Panc1 (cell line): ENCODE measurements around the gene CREB3L1. TPM values are rescaled to one million over a fixed set of nuclear protein-coding genes. Genes with fewer than 3 reads are reported as not detected.

Experiments used
- ATAC-seq: fragments of 200-7000 bp; cut with Tn5 transposase; 2 replicates; pipeline ENCODE4 v1.9.1; 2020; ENCODE audit warnings: mild to moderate bottlenecking, moderate library complexity
- BruUV-seq: library from RNA; stranded (reverse); fragments of 400-500 nt; replicated peaks from 2 replicates; lab custom pipeline; 2021; lab: Mats Ljungman, UMichigan
- CTCF ChIA-PET: fragments of 300-600 bp; sonication (Branson Sonifier 250); formaldehyde crosslinking; loops from one replicate; lab custom pipeline; 2022; ENCODE audit warnings: antibody characterized with exemption; lab: Charles Lee
- POLR2A ChIA-PET: fragments of 300-600 bp; sonication (Branson Sonifier 250); formaldehyde crosslinking; loops from one replicate; lab custom pipeline; 2022; ENCODE audit warnings: antibody characterized with exemption; lab: Charles Lee
- DNase-seq: peaks from one replicate; pipeline ENCODE4 v3.0.0-alpha.2; 2010; ENCODE audit warnings: low read depth, low spot score
- H3K27ac ChIP-seq: 2 replicates; pipeline ENCODE4 v1.5.1; 2011; ENCODE audit warnings: mild to moderate bottlenecking, low read length, inconsistent platforms
- H3K27me3 ChIP-seq: fragments of 200-500 bp; sonication (Bioruptor generic); 2 replicates; pipeline ENCODE4 v1.6.0; 2014; ENCODE audit warnings: low read length, inconsistent platforms; ENCODE audit not compliant: control insufficient read depth, insufficient read depth
- H3K36me3 ChIP-seq: fragments of 200-500 bp; sonication (Bioruptor generic); 2 replicates; pipeline ENCODE4 v1.5.1; 2014; ENCODE audit warnings: inconsistent platforms, mild to moderate bottlenecking, low read length, moderate library complexity; ENCODE audit not compliant: control insufficient read depth, insufficient read depth
- H3K4me1 ChIP-seq: 2 replicates; pipeline ENCODE4 v1.5.1; 2011; ENCODE audit warnings: inconsistent platforms, mild to moderate bottlenecking, low read length, moderate library complexity; ENCODE audit not compliant: control insufficient read depth, insufficient read depth
- H3K4me3 ChIP-seq, 2 experiments: 2 replicates each; pipeline ENCODE4 v1.5.1; 2011 to 2012; ENCODE audit warnings: low read depth in 2 of 2, low read length in 2 of 2, mild to moderate bottlenecking in 2 of 2, inconsistent platforms in 1 of 2, moderate library complexity in 1 of 2
- H3K9me3 ChIP-seq: fragments of 200-500 bp; sonication (Bioruptor generic); 2 replicates; pipeline ENCODE4 v1.5.1; 2014; ENCODE audit warnings: low read depth, mild to moderate bottlenecking, inconsistent platforms, low read length, moderate library complexity; ENCODE audit not compliant: control insufficient read depth, insufficient read depth
- POLR2AphosphoS5 ChIP-seq: IDR thresholded peaks from 2 replicates; pipeline ENCODE4 v1.6.1; 2012; ENCODE audit warnings: mild to moderate bottlenecking, low read depth, low read length, moderate library complexity
- SIN3A ChIP-seq: IDR thresholded peaks from 2 replicates; pipeline ENCODE4 v1.6.1; 2012; ENCODE audit warnings: low read depth, mild to moderate bottlenecking, low read length, moderate library complexity, borderline replicate concordance; ENCODE audit not compliant: insufficient read depth
- TCF7L2 ChIP-seq: IDR thresholded peaks from 2 replicates; pipeline ENCODE4 v1.6.1; 2011; ENCODE audit warnings: mild to moderate bottlenecking, low read depth, low read length, inconsistent platforms
- in situ Hi-C: cut with HindIII; loops from 2 replicates; pipeline ENCODE4 v1.10.0; 2016; ENCODE audit warnings: low sequenced_read_pairs, low pct_unique_long_range_greater_than_20kb
- intact Hi-C: fragments of 100-400 bp; cut with micrococcal nuclease; formaldehyde crosslinking; loops from one replicate; pipeline ENCODE4 v1.10.0; 2022; ENCODE audit not compliant: unreplicated experiment
- total RNA-seq: library from RNA; stranded (reverse); gene quantifications from one replicate; pipeline ENCODE4 v1.2.1, GENCODE V29; 2021; ENCODE audit not compliant: unreplicated experiment
- TF ChIP-seq, protein P1 (sequence below), 2 experiments: IDR thresholded peaks; 2 replicates each; pipeline ENCODE4 v1.6.1; 2011 to 2012; ENCODE audit warnings: low read depth in 2 of 2, control low read depth in 1 of 2, low read length in 1 of 2, mild to moderate bottlenecking in 1 of 2, moderate library complexity in 1 of 2; ENCODE audit not compliant: insufficient read depth in 1 of 2
- TF ChIP-seq, protein P2 (sequence below): fragments of 450-650 bp; IDR thresholded peaks from 2 replicates; pipeline ENCODE4 v1.5.1; 2017; ENCODE audit warnings: mild to moderate bottlenecking

CREB3L1 gene
- total RNA-seq, 1 experiment from 2014 or later, result 35.6 TPM

DNA sequence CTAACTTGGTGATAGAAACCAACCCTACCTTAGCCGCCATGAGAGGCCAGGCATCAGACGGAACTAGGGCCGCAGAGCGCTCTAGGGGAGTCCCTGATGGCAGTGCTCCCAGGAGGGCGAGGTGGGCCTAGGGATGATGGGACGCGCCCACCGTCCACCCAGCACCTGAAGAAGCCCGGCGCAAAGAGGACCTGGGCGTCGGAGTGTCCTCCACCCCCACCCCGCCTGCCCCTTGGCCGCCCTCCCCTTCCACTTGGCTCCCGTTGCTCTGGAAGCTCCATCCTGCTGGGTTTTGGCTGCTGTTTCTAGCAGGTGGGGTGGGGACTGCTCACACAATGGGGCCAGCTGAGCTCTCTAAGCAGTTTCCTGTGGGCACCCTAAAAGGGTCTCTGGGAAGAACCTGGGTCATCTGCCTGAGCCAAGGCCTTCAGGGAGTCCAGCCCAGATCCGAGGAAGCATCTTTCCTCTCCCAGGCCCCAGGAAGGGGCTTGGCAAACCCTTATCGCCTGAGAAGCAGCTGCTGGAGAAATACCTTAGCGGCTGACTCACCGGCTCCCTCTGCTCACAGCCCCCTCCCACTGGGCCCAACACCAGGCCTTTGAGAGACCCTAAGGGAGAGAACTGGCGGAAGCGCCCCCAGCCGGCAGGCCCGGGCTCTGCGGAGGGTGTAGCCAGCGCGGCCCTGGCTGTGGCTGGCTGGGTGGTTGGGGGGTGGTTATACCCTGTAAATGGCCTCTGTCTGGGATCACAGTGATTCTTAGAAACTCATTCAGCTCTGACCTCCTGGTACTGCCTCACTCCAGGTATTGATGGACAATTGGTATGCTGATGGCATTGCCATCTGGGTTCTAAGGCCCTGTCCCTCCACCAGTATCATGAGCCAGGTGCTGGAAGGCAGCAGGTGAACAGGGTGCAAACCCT, 19.3 kb downstream of the CREB3L1 start:
- no peaks in the 10 kb centered on the region for H3K9me3 ChIP-seq
- no peaks in the 10 kb centered on the region for H3K36me3 ChIP-seq
- BruUV-seq, result no TSS peak
- H3K4me3 ChIP-seq, result no peak overlapping the region
- in situ Hi-C loops, result no loop called here
- TF ChIP-seq, protein P1, sequence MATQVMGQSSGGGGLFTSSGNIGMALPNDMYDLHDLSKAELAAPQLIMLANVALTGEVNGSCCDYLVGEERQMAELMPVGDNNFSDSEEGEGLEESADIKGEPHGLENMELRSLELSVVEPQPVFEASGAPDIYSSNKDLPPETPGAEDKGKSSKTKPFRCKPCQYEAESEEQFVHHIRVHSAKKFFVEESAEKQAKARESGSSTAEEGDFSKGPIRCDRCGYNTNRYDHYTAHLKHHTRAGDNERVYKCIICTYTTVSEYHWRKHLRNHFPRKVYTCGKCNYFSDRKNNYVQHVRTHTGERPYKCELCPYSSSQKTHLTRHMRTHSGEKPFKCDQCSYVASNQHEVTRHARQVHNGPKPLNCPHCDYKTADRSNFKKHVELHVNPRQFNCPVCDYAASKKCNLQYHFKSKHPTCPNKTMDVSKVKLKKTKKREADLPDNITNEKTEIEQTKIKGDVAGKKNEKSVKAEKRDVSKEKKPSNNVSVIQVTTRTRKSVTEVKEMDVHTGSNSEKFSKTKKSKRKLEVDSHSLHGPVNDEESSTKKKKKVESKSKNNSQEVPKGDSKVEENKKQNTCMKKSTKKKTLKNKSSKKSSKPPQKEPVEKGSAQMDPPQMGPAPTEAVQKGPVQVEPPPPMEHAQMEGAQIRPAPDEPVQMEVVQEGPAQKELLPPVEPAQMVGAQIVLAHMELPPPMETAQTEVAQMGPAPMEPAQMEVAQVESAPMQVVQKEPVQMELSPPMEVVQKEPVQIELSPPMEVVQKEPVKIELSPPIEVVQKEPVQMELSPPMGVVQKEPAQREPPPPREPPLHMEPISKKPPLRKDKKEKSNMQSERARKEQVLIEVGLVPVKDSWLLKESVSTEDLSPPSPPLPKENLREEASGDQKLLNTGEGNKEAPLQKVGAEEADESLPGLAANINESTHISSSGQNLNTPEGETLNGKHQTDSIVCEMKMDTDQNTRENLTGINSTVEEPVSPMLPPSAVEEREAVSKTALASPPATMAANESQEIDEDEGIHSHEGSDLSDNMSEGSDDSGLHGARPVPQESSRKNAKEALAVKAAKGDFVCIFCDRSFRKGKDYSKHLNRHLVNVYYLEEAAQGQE (IDR thresholded peaks at IDR 0.05; ENCODE audit: insufficient read depth in 1 of 2, low read depth in 2 of 2, low read length in 1 of 2), result no peak
- TF ChIP-seq TCF7L2 (no peak), POLR2AphosphoS5 (no peak), SIN3A (no peak)
- TF ChIP-seq, protein P2, sequence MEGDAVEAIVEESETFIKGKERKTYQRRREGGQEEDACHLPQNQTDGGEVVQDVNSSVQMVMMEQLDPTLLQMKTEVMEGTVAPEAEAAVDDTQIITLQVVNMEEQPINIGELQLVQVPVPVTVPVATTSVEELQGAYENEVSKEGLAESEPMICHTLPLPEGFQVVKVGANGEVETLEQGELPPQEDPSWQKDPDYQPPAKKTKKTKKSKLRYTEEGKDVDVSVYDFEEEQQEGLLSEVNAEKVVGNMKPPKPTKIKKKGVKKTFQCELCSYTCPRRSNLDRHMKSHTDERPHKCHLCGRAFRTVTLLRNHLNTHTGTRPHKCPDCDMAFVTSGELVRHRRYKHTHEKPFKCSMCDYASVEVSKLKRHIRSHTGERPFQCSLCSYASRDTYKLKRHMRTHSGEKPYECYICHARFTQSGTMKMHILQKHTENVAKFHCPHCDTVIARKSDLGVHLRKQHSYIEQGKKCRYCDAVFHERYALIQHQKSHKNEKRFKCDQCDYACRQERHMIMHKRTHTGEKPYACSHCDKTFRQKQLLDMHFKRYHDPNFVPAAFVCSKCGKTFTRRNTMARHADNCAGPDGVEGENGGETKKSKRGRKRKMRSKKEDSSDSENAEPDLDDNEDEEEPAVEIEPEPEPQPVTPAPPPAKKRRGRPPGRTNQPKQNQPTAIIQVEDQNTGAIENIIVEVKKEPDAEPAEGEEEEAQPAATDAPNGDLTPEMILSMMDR, result no peak
- H3K4me1 ChIP-seq, result peaks cover 8% of the 10 kb centered on the region
- ChIA-PET CTCF (interaction anchor here (0.7 kb wide), 1 partner anchor 380 kb away, joined by 5 read pairs; no protein-coding TSS in a partner anchor), POLR2A (interaction anchor here (0.5 kb wide), 1 partner anchor 23 kb away, joined by 4 read pairs; no protein-coding TSS in a partner anchor)
- no peak overlapping the region for H3K27ac ChIP-seq
- intact Hi-C loops, result no loop called here
- ATAC-seq, result no peak
- no peak for DNase-seq
- H3K27me3 ChIP-seq, result no peaks in the 10 kb centered on the region

DNA sequence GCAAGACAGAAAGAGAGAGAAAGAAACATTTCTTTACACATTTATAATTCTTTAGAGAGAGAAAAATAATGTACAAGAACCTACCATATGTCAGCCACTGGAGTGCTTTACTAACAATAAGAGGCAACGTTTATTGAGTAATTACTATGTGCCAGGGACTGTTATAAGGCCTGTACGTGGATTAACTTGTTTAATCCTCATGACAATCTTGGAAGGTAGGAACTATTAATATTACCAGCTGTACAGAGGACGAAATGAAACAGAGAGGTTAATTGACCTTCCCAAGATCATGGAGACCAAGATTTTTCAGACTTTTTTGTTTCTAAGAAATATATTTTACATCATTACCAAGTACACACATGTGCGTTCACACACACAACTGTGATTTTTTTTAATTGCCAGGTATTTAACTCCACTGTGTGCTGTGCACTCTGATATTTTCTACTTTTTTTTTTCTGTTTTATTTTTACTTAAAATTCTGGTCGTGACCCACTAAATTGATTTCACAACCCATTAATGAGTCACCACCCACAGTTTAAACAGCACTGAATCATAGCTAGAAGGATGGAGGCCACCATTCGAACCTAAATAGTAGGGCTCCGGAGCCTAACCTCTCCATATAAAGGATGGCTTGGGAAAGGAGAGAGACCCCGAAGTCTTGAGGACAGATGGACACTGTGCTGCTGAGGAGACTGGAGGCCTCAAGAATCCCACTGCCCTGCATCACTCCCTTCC, 21.4 kb downstream of the CREB3L1 start:
- H3K4me1 ChIP-seq, result peaks cover 8% of the 10 kb centered on the region
- no peaks in the 10 kb centered on the region for H3K27me3 ChIP-seq
- DNase-seq (no peak), ATAC-seq (no peak)
- TF ChIP-seq, protein P2, result no peak
- TF ChIP-seq, protein P1 (IDR thresholded peaks at IDR 0.05; ENCODE audit: insufficient read depth in 1 of 2, low read depth in 2 of 2, low read length in 1 of 2), result no peak
- no peak for TF ChIP-seq SIN3A
- TF ChIP-seq POLR2AphosphoS5, result no peak
- no peak for TF ChIP-seq TCF7L2
- H3K36me3 ChIP-seq, result no peaks in the 10 kb centered on the region
- POLR2A ChIA-PET, result interaction anchor here (0.6 kb wide), 1 partner anchor 22 kb away, joined by 3 read pairs; no protein-coding TSS in a partner anchor
- no peak overlapping the region for H3K4me3 ChIP-seq
- CTCF ChIA-PET, result no interaction called here
- in situ Hi-C loops (no loop called here), intact Hi-C loops (no loop called here)
- H3K9me3 ChIP-seq, result no peaks in the 10 kb centered on the region
- no TSS peak for BruUV-seq
- no peak overlapping the region for H3K27ac ChIP-seq
